ENCODE results near the gene TMEM72. TPM values are rescaled to one million over a fixed set of nuclear protein-coding genes. Genes with fewer than 3 reads are reported as not detected.
A peak's percentile ranks its signal among the peaks of the same experiment; 100 is the strongest.

The TMEM72 gene
- total and polyA plus RNA-seq, 7 donors, result 0.33 to 11.8 (median 4.1) TPM; not detected in 3

- DNase-seq, result peak; percentile 71
- no peaks in the 10 kb centered on the region for H3K9me3 ChIP-seq
- H3K4me1 ChIP-seq, result peaks cover 0 to 85% (median 79%) of the 10 kb centered on the region in 4 donors
- intact Hi-C loops (cut with DNase I), result loop anchor here (5.0 kb wide), 1 partner anchor 99 kb away; no protein-coding TSS in a partner anchor
- peaks cover 5 to 35% (median 16%) of the 10 kb centered on the region in 4 donors for H3K36me3 ChIP-seq
- TF ChIP-seq POLR2A (IDR thresholded peaks at IDR 0.05) (no peak), POLR2AphosphoS5 (IDR thresholded peaks at IDR 0.05) (peak in 3 of 4 donors; percentile 30 to 46 (median 37))
- H3K4me3 ChIP-seq, result peak overlapping the region; percentile 54 to 64 (median 54)
- no peaks in the 10 kb centered on the region for H3K27me3 ChIP-seq
- 88 to 91% methylated on average over 9 of the region's 9 CpGs for WGBS, 2 donors
- H3K27ac ChIP-seq, result peak overlapping the region; percentile 88 to 92 (median 90)
Measured at GRCh38 chr10:44976352-44977198, 65.4 kb downstream of the TMEM72 start.

- no peaks in the 10 kb centered on the region for H3K27me3 ChIP-seq
- peak; percentile 69 for DNase-seq
- peak overlapping the region; percentile 88 to 92 (median 90) for H3K27ac ChIP-seq
- TF ChIP-seq CTCF (IDR thresholded peaks at IDR 0.05), result no peak
- TF ChIP-seq POLR2AphosphoS5 (IDR thresholded peaks at IDR 0.05), result peak in 3 of 4 donors; percentile 3 to 25 (median 8)
- no peak for TF ChIP-seq EP300 (IDR thresholded peaks at IDR 0.05)
- TF ChIP-seq POLR2A (IDR thresholded peaks at IDR 0.05), result no peak
- intact Hi-C loops (cut with DNase I), result loop anchor here (5.0 kb wide), 1 partner anchor 100 kb away; no protein-coding TSS in a partner anchor
- peaks cover 0 to 95% (median 89%) of the 10 kb centered on the region in 4 donors for H3K4me1 ChIP-seq
- H3K4me3 ChIP-seq, result peak overlapping the region; percentile 54 to 64 (median 54)
- no peaks in the 10 kb centered on the region for H3K9me3 ChIP-seq
- peaks cover 0 to 25% (median 11%) of the 10 kb centered on the region in 4 donors for H3K36me3 ChIP-seq
- WGBS, 2 donors, result 76 to 83% methylated on average over 25 of the region's 25 CpGs
Measured at GRCh38 chr10:44977287-44978212, 66.4 kb downstream of the TMEM72 start.

GRCh38 chr10:44978213-44978569 is 67.1 kb downstream of the TMEM72 start:
- intact Hi-C loops (cut with DNase I), result loop anchor here (5.0 kb wide), 1 partner anchor 101 kb away; no protein-coding TSS in a partner anchor
- no peak for TF ChIP-seq EP300 (IDR thresholded peaks at IDR 0.05)
- no peak for TF ChIP-seq POLR2A (IDR thresholded peaks at IDR 0.05)
- no peak for TF ChIP-seq CTCF (IDR thresholded peaks at IDR 0.05)
- TF ChIP-seq POLR2AphosphoS5 (IDR thresholded peaks at IDR 0.05), result no peak
- peaks cover 0 to 96% (median 92%) of the 10 kb centered on the region in 4 donors for H3K4me1 ChIP-seq

GRCh38 chr10:44978570-44979280 is 67.6 kb downstream of the TMEM72 start, which contains the start of gene DEPP1:
Gene DEPP1 (minus strand): TSS chr10:44978809. CDS start chr10:44978030, 779 bp downstream.
- Histone ChIP-seq H3K4me1 (peaks cover 0 to 94% (median 90%) of the 10 kb centered on the region in 4 donors), H3K27ac (peak within 1 kb of the TSS; percentile 88 to 92 (median 90)), H3K27me3 (no peaks in the 10 kb centered on the region), H3K9me3 (no peaks in the 10 kb centered on the region), H3K4me3 (peak within 1 kb of the TSS; percentile 54 to 64 (median 54)), H3K36me3 (peaks cover 0 to 19% (median 9%) of the 10 kb centered on the region in 4 donors)
- intact Hi-C loops (cut with DNase I), result loop anchor here (5.0 kb wide), 1 partner anchor 101 kb away; no protein-coding TSS in a partner anchor
- 8 to 21% methylated on average over 12 of the region's 12 CpGs for WGBS, 2 donors
- TF ChIP-seq POLR2A (IDR thresholded peaks at IDR 0.05), result peak; percentile 98 to 99
- TF ChIP-seq CTCF (IDR thresholded peaks at IDR 0.05), result peak in 2 of 4 experiments; percentile 4 to 35
- TF ChIP-seq POLR2AphosphoS5 (IDR thresholded peaks at IDR 0.05), result peak; percentile 99 to 100 (median 99)
- peak in 2 of 4 donors; percentile 82 to 84 for TF ChIP-seq EP300 (IDR thresholded peaks at IDR 0.05)
- peak; percentile 98 for DNase-seq

More at GRCh38 chr10:44978213-44978569, 67.1 kb downstream of the TMEM72 start:
- no peaks in the 10 kb centered on the region for H3K27me3 ChIP-seq
- peak overlapping the region; percentile 88 to 92 (median 90) for H3K27ac ChIP-seq
- H3K4me3 ChIP-seq, result peak overlapping the region; percentile 54 to 64 (median 54)
- DNase-seq, result peak; percentile 60
- H3K36me3 ChIP-seq, result peaks cover 0 to 19% (median 9%) of the 10 kb centered on the region in 4 donors
- no peaks in the 10 kb centered on the region for H3K9me3 ChIP-seq
- WGBS, 2 donors, result 22 to 29% methylated on average over 4 of the region's 4 CpGs

All from sigmoid colon (tissue), 7 donors.